AG04450 (cell line): ENCODE results near the gene PARP11. TPM values are rescaled to one million over a fixed set of nuclear protein-coding genes. Genes with fewer than 3 reads are reported as not detected.

Experiments
- CTCF ChIA-PET: fragments of 300-600, 350-600 bp; formaldehyde crosslinking; extraction: SDS; loops from one replicate; lab custom pipeline; 2022; ENCODE audit warnings: antibody characterized with exemption, inconsistent platforms; lab: Charles Lee
- POLR2A ChIA-PET: fragments of 350-600 bp; formaldehyde crosslinking; extraction: SDS; loops from one replicate; lab custom pipeline; 2021; ENCODE audit warnings: antibody characterized with exemption, inconsistent platforms; lab: Yijun Ruan, JAX
- DNase-seq: peaks from one replicate; pipeline ENCODE4 v3.0.0-alpha.2; 2011; ENCODE audit warnings: low read depth, low spot score
- H3K27ac ChIP-seq: one replicate; pipeline ENCODE4 v1.5.1; 2012; ENCODE audit warnings: low read depth, low read length, control low read depth
- H3K27me3 ChIP-seq: one replicate; pipeline ENCODE4 v1.6.0; 2012; ENCODE audit warnings: low read length; ENCODE audit not compliant: control insufficient read depth, insufficient read depth
- H3K4me3 ChIP-seq: 2 replicates; pipeline ENCODE4 v1.5.1; 2011; ENCODE audit warnings: mild to moderate bottlenecking, low read depth, low read length, control low read depth
- H3K9me3 ChIP-seq: 2 replicates; pipeline ENCODE4 v1.5.1; 2012; ENCODE audit warnings: low read length; ENCODE audit not compliant: control insufficient read depth, insufficient read depth
- CTCF ChIP-seq: IDR thresholded peaks from 2 replicates; pipeline ENCODE4 v1.5.1; 2011; ENCODE audit warnings: low read depth, low read length, control low read depth, inconsistent platforms
- polyA plus RNA-seq: library from polyadenylated mRNA; depleted of rRNA; stranded (reverse); fragments of >200 nt; gene quantifications from 2 replicates; pipeline ENCODE4 v1.2.3, GENCODE V29; 2011

PARP11 gene
- polyA plus RNA-seq, 1 experiment: 6.9 TPM

- Histone ChIP-seq H3K4me3 (no peak overlapping the region), H3K9me3 (no peaks in the 10 kb centered on the region), H3K27ac (no peak overlapping the region), H3K27me3 (no peaks in the 10 kb centered on the region)
- ChIA-PET CTCF (interaction anchor here (2.4 kb wide), 1 partner anchor 20 kb away, joined by 7 read pairs; no protein-coding TSS in a partner anchor), POLR2A (no interaction called here)
- TF ChIP-seq CTCF: no peak
- no peak for DNase-seq
These were observed 31.8 kb upstream of the PARP11 start for GRCh38 chr12:3904999-3905398.

- CTCF ChIA-PET: interaction anchor here (2.4 kb wide), 1 partner anchor 18 kb away, joined by 7 read pairs; no protein-coding TSS in a partner anchor
- POLR2A ChIA-PET: no interaction called here
- no peak for TF ChIP-seq CTCF
- no peak overlapping the region for H3K27ac ChIP-seq
- DNase-seq: no peak
- no peaks in the 10 kb centered on the region for H3K27me3 ChIP-seq
- no peaks in the 10 kb centered on the region for H3K9me3 ChIP-seq
- H3K4me3 ChIP-seq: no peak overlapping the region
These were observed 29.7 kb upstream of the PARP11 start for GRCh38 chr12:3902921-3903320.

- no peaks in the 10 kb centered on the region for H3K9me3 ChIP-seq
- ChIA-PET CTCF (interaction anchor here (0.6 kb wide), 1 partner anchor 15 kb away, joined by 7 read pairs; no protein-coding TSS in a partner anchor), POLR2A (no interaction called here)
- no peak overlapping the region for H3K27ac ChIP-seq
- H3K4me3 ChIP-seq: no peak overlapping the region
- no peaks in the 10 kb centered on the region for H3K27me3 ChIP-seq
- DNase-seq: no peak
- no peak for TF ChIP-seq CTCF
These were observed 27.9 kb upstream of the PARP11 start for GRCh38 chr12:3901116-3901515.

- TF ChIP-seq CTCF: no peak
- Histone ChIP-seq H3K27ac (no peak overlapping the region), H3K9me3 (no peaks in the 10 kb centered on the region), H3K27me3 (no peaks in the 10 kb centered on the region), H3K4me3 (no peak overlapping the region)
- CTCF ChIA-PET: no interaction called here
- no peak for DNase-seq
- POLR2A ChIA-PET: no interaction called here
These were observed 25.6 kb upstream of the PARP11 start for GRCh38 chr12:3898756-3899155.

GRCh38 chr12:3897371-3897971 is 24.3 kb upstream of the PARP11 start:
- CTCF ChIA-PET: interaction anchor here (0.7 to 2.1 kb wide), 3 partner anchors 12 to 379 kb away, joined by 3 to 10 read pairs (median 8); no protein-coding TSS in a partner anchor
- no peak for DNase-seq

More at GRCh38 chr12:3897371-3897971, 24.3 kb upstream of the PARP11 start:
- H3K9me3 ChIP-seq: no peaks in the 10 kb centered on the region
- POLR2A ChIA-PET: no interaction called here
- no peaks in the 10 kb centered on the region for H3K27me3 ChIP-seq
- no peak for TF ChIP-seq CTCF
- no peak overlapping the region for H3K27ac ChIP-seq
- H3K4me3 ChIP-seq: no peak overlapping the region
